NOMO-1 (cell line): ENCODE measurements around the gene VMO1.

Source experiments
- DNase-seq, 2 experiments: peaks; one replicate each; lab custom pipeline; 2025; ENCODE audit not compliant: unreplicated experiment in 2 of 2; lab: John Stamatoyannopoulos, UW

Gene VMO1

GRCh38 chr17:4800462-4801196 is 14.5 kb upstream of the VMO1 start:
- DNase-seq: no peak

GRCh38 chr17:4796552-4796920 is 10.4 kb upstream of the VMO1 start:
- DNase-seq: peak in 1 of 2 experiments; percentile 10

- DNase-seq: no peak
Measured at GRCh38 chr17:4795168-4795567, 9.0 kb upstream of the VMO1 start.

- no peak for DNase-seq
Measured at GRCh38 chr17:4790705-4791088, 4.5 kb upstream of the VMO1 start.

GRCh38 chr17:4789951-4790704 is 4.0 kb upstream of the VMO1 start:
- DNase-seq: peak; percentile 79 to 82

GRCh38 chr17:4789701-4789950 is 3.5 kb upstream of the VMO1 start:
- peak in 1 of 2 experiments; percentile 63 for DNase-seq

- no peak for DNase-seq
Measured at GRCh38 chr17:4788807-4789700, 2.9 kb upstream of the VMO1 start, which contains the start of gene GLTPD2. GLTPD2 (plus strand) TSS chr17:4788964; CDS start chr17:4789012, 48 bp downstream.

GRCh38 chr17:4788159-4788806 is 2.1 kb upstream of the VMO1 start:
- no peak for DNase-seq

- no peak for DNase-seq
Measured at GRCh38 chr17:4786516-4786915, 352 bp upstream of the VMO1 start.

- no peak for DNase-seq
Measured at GRCh38 chr17:4785311-4786105, 656 bp downstream of the VMO1 start.

GRCh38 chr17:4782652-4783051 is 3.5 kb downstream of the VMO1 start:
- no peak for DNase-seq

GRCh38 chr17:4780325-4780955 is 5.7 kb downstream of the VMO1 start:
- no peak for DNase-seq

- DNase-seq: no peak
Measured at GRCh38 chr17:4777969-4778760, 8.0 kb downstream of the VMO1 start.

GRCh38 chr17:4772235-4772613 is 13.9 kb downstream of the VMO1 start:
- no peak for DNase-seq

- DNase-seq: no peak
Measured at GRCh38 chr17:4771519-4772234, 14.5 kb downstream of the VMO1 start, which contains the start of gene TM4SF5. TM4SF5 (plus strand) TSS chr17:4771886; CDS start chr17:4771923, 37 bp downstream.

GRCh38 chr17:4769628-4770027 is 16.5 kb downstream of the VMO1 start:
- no peak for DNase-seq

- DNase-seq: peak; percentile 48 to 49
Measured at GRCh38 chr17:4768298-4768697, 17.9 kb downstream of the VMO1 start.

GRCh38 chr17:4766723-4767122 is 19.4 kb downstream of the VMO1 start:
- DNase-seq: no peak
